ENCODE results near the gene TMC1.

GRCh38 chr9:72650206-72650605, 128.8 kb downstream of the TMC1 start:
- TF ChIP-seq ZNF513 (tag by site-specific recombination; IDR thresholded peaks at IDR 0.05) = no peak
- TF ChIP-seq, protein P1, sequence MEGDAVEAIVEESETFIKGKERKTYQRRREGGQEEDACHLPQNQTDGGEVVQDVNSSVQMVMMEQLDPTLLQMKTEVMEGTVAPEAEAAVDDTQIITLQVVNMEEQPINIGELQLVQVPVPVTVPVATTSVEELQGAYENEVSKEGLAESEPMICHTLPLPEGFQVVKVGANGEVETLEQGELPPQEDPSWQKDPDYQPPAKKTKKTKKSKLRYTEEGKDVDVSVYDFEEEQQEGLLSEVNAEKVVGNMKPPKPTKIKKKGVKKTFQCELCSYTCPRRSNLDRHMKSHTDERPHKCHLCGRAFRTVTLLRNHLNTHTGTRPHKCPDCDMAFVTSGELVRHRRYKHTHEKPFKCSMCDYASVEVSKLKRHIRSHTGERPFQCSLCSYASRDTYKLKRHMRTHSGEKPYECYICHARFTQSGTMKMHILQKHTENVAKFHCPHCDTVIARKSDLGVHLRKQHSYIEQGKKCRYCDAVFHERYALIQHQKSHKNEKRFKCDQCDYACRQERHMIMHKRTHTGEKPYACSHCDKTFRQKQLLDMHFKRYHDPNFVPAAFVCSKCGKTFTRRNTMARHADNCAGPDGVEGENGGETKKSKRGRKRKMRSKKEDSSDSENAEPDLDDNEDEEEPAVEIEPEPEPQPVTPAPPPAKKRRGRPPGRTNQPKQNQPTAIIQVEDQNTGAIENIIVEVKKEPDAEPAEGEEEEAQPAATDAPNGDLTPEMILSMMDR (tag by site-specific recombination; IDR thresholded peaks at IDR 0.05) = no peak
- TF ChIP-seq ZNF133 (tag by site-specific recombination; IDR thresholded peaks at IDR 0.05) = no peak
